ENCODE data around the gene SEMA6C. TPM values are rescaled to one million over a fixed set of nuclear protein-coding genes. Genes with fewer than 3 reads are reported as not detected.

The SEMA6C gene
- polyA plus RNA-seq, 1 donor (not counting 4 experiments of a cell fraction or from before 2014, with no cell fraction given) = 0.93 TPM

DNA sequence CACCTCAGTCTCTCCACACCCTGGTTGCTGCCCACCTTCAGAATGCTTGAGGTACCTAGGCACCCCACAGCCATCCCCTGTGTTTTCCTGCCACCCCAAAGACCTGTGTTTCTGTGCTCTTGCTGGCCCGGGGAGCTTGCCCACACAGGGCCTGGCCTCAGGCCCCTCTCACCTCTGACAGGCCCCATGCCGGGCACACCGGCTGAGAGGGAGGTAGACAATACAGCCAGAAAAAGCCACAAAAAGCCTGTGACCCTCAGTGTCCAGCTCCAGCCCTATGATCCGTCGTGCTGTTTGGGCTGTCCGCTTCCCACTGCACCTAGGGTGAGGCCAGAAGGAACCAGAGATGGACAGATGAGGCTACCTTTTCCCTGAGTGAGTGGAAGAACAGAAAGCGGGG lies 11.4 kb downstream of the SEMA6C start:
- H4K20me1 ChIP-seq (ENCODE audit: control insufficient read depth, extremely low read depth, insufficient read depth, low read length) = no peaks in the 10 kb centered on the region
- H3K9me1 ChIP-seq (ENCODE audit: control insufficient read depth, extremely low read depth, insufficient read depth, low read length) = no peaks in the 10 kb centered on the region
- peaks cover 23% of the 10 kb centered on the region for H3K27me3 ChIP-seq (ENCODE audit: control insufficient read depth, extremely low read depth, insufficient read depth, low read length)
- dilution Hi-C loops (cut with MboI; ENCODE audit: extremely low pct_ligation_motif_present, low sequenced_read_pairs) = no loop called here
- no peak overlapping the region for H3K4me2 ChIP-seq (ENCODE audit: control insufficient read depth, extremely low read depth, insufficient read depth, low read depth, low read length)
- FAIRE-seq (no peak), DNase-seq (ENCODE audit: low read depth, low spot score) (no peak)
- H3K4me3 ChIP-seq (ENCODE audit: control insufficient read depth in 2 of 3, extremely low read depth in 1 of 3, insufficient read depth in 2 of 3, low read depth in 1 of 3, low read length in 3 of 3) = no peak overlapping the region
- H3K79me2 ChIP-seq (ENCODE audit: control insufficient read depth, insufficient read depth, low read length) = no peaks in the 10 kb centered on the region
- H3K9ac ChIP-seq (ENCODE audit: control insufficient read depth, extremely low read depth, insufficient read depth, low read length) = no peak overlapping the region
- no peak overlapping the region for H2AFZ ChIP-seq (ENCODE audit: control insufficient read depth, low read length)
- peaks cover 10% of the 10 kb centered on the region for H3K4me1 ChIP-seq (ENCODE audit: control insufficient read depth, extremely low read depth, insufficient read depth, low read length)
- H3K9me3 ChIP-seq (ENCODE audit: control insufficient read depth, low read depth, low read length) = no peaks in the 10 kb centered on the region
- TF ChIP-seq, protein P1, sequence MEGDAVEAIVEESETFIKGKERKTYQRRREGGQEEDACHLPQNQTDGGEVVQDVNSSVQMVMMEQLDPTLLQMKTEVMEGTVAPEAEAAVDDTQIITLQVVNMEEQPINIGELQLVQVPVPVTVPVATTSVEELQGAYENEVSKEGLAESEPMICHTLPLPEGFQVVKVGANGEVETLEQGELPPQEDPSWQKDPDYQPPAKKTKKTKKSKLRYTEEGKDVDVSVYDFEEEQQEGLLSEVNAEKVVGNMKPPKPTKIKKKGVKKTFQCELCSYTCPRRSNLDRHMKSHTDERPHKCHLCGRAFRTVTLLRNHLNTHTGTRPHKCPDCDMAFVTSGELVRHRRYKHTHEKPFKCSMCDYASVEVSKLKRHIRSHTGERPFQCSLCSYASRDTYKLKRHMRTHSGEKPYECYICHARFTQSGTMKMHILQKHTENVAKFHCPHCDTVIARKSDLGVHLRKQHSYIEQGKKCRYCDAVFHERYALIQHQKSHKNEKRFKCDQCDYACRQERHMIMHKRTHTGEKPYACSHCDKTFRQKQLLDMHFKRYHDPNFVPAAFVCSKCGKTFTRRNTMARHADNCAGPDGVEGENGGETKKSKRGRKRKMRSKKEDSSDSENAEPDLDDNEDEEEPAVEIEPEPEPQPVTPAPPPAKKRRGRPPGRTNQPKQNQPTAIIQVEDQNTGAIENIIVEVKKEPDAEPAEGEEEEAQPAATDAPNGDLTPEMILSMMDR (optimal IDR thresholded peaks at IDR 0.05 in 1 of 3, IDR thresholded peaks at IDR 0.05 in 1 of 3, conservative IDR thresholded peaks at IDR 0.05 in 1 of 3; ENCODE audit: extremely low read depth in 1 of 3, insufficient read depth in 2 of 3, low read length in 3 of 3) = no peak
- TF ChIP-seq EZH2 (IDR thresholded peaks at IDR 0.05; ENCODE audit: low read length) = no peak
- no peaks in the 10 kb centered on the region for H3K36me3 ChIP-seq (ENCODE audit: control insufficient read depth in 2 of 2, extremely low read depth in 1 of 2, insufficient read depth in 2 of 2, low read length in 2 of 2)
- no peak overlapping the region for H3K27ac ChIP-seq (ENCODE audit: control insufficient read depth, insufficient read depth, low read length)

DNA sequence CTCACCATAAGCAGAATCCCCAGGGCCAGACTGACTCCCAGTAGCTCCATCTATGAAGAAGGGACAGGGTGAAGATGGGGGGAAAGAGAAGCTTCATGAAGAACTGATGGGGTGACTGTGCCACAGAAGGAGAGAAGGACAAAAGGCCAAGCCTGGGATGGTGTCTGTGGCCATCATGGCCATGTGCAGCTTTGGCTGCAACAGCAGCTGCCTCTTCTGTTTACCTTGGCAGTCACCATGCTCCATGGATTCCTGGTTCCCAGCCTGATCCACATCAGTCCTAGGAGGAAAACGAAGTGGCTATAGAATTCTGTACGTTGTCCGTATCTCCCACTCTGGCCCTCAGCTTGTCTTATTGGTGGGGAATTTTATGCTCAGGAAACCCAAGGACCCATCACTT lies 12.0 kb downstream of the SEMA6C start:
- no peak for FAIRE-seq
- dilution Hi-C loops (cut with MboI; ENCODE audit: extremely low pct_ligation_motif_present, low sequenced_read_pairs) = no loop called here
- Histone ChIP-seq H3K4me3 (ENCODE audit: control insufficient read depth in 2 of 3, extremely low read depth in 1 of 3, insufficient read depth in 2 of 3, low read depth in 1 of 3, low read length in 3 of 3) (no peak overlapping the region), H4K20me1 (ENCODE audit: control insufficient read depth, extremely low read depth, insufficient read depth, low read length) (no peaks in the 10 kb centered on the region), H3K9ac (ENCODE audit: control insufficient read depth, extremely low read depth, insufficient read depth, low read length) (no peak overlapping the region), H3K79me2 (ENCODE audit: control insufficient read depth, insufficient read depth, low read length) (no peaks in the 10 kb centered on the region), H3K4me1 (ENCODE audit: control insufficient read depth, extremely low read depth, insufficient read depth, low read length) (peaks cover 10% of the 10 kb centered on the region), H3K9me3 (ENCODE audit: control insufficient read depth, low read depth, low read length) (no peaks in the 10 kb centered on the region), H3K27me3 (ENCODE audit: control insufficient read depth, extremely low read depth, insufficient read depth, low read length) (peaks cover 23% of the 10 kb centered on the region), H2AFZ (ENCODE audit: control insufficient read depth, low read length) (no peak overlapping the region), H3K36me3 (ENCODE audit: control insufficient read depth in 2 of 2, extremely low read depth in 1 of 2, insufficient read depth in 2 of 2, low read length in 2 of 2) (no peaks in the 10 kb centered on the region), H3K27ac (ENCODE audit: control insufficient read depth, insufficient read depth, low read length) (no peak overlapping the region), H3K9me1 (ENCODE audit: control insufficient read depth, extremely low read depth, insufficient read depth, low read length) (no peaks in the 10 kb centered on the region), H3K4me2 (ENCODE audit: control insufficient read depth, extremely low read depth, insufficient read depth, low read depth, low read length) (no peak overlapping the region)
- TF ChIP-seq, protein P1 (optimal IDR thresholded peaks at IDR 0.05 in 1 of 3, IDR thresholded peaks at IDR 0.05 in 1 of 3, conservative IDR thresholded peaks at IDR 0.05 in 1 of 3; ENCODE audit: extremely low read depth in 1 of 3, insufficient read depth in 2 of 3, low read length in 3 of 3) = no peak
- TF ChIP-seq EZH2 (IDR thresholded peaks at IDR 0.05; ENCODE audit: low read length) = no peak
- DNase-seq (ENCODE audit: low read depth, low spot score) = no peak
